Measurements from ENCODE around the gene FARS2. TPM values are rescaled to one million over a fixed set of nuclear protein-coding genes. Genes with fewer than 3 reads are reported as not detected.

Gene FARS2
- total and polyA plus RNA-seq, 2 experiments from 2014 or later = 9.9 to 15.4 TPM

GRCh38 chr6:5659467-5659866 is 398.2 kb downstream of the FARS2 start:
- Histone ChIP-seq H3K36me3 (replicated peaks; ENCODE audit: insufficient read depth, low read depth) (no peaks in the 10 kb centered on the region), H3K4me1 (ENCODE audit: insufficient read depth) (no peaks in the 10 kb centered on the region), H2AFZ (no peak overlapping the region), H3K27me3 (no peaks in the 10 kb centered on the region), H3K4me2 (no peak overlapping the region), H3K9me2 (replicated peaks; ENCODE audit: insufficient read depth) (no peaks in the 10 kb centered on the region), H3K79me2 (no peaks in the 10 kb centered on the region), H3K9me3 (ENCODE audit: low read depth) (no peaks in the 10 kb centered on the region), H4K20me1 (ENCODE audit: insufficient read depth, poor library complexity, severe bottlenecking) (no peaks in the 10 kb centered on the region), H3K4me3 (no peak overlapping the region), H3K27ac (no peak overlapping the region)
- no peak for DNase-seq (ENCODE audit: low spot score)
- TF ChIP-seq CTCF (IDR thresholded peaks at IDR 0.05; ENCODE audit: poor library complexity) = no peak

- Histone ChIP-seq H3K9me2 (replicated peaks; ENCODE audit: insufficient read depth) (no peaks in the 10 kb centered on the region), H3K4me2 (no peak overlapping the region), H3K9me3 (ENCODE audit: low read depth) (no peaks in the 10 kb centered on the region), H3K27ac (no peak overlapping the region), H3K79me2 (no peaks in the 10 kb centered on the region), H2AFZ (no peak overlapping the region), H3K27me3 (no peaks in the 10 kb centered on the region), H4K20me1 (ENCODE audit: insufficient read depth, poor library complexity, severe bottlenecking) (no peaks in the 10 kb centered on the region), H3K36me3 (replicated peaks; ENCODE audit: insufficient read depth, low read depth) (no peaks in the 10 kb centered on the region), H3K4me3 (no peak overlapping the region), H3K4me1 (ENCODE audit: insufficient read depth) (no peaks in the 10 kb centered on the region)
- TF ChIP-seq CTCF (IDR thresholded peaks at IDR 0.05; ENCODE audit: poor library complexity) (no peak), EZH2phosphoT487 (IDR thresholded peaks at IDR 0.05; ENCODE audit: low read depth, severe bottlenecking, unreplicated experiment) (no peak), EZH2 (IDR thresholded peaks at IDR 0.05; ENCODE audit: borderline replicate concordance) (no peak)
- WGBS (ENCODE audit: low lambda C conversion rate, missing lambda C conversion rate) = 73% methylated on average over 5 of the region's 5 CpGs
- DNase-seq (ENCODE audit: low spot score) = no peak
Observed at GRCh38 chr6:5660772-5661171, 399.5 kb downstream of the FARS2 start.

- no peaks in the 10 kb centered on the region for H3K36me3 ChIP-seq (replicated peaks; ENCODE audit: insufficient read depth, low read depth)
- no peak overlapping the region for H2AFZ ChIP-seq
- no peak for TF ChIP-seq CTCF (IDR thresholded peaks at IDR 0.05; ENCODE audit: poor library complexity)
- TF ChIP-seq EZH2 (IDR thresholded peaks at IDR 0.05; ENCODE audit: borderline replicate concordance) = no peak
- no peak for TF ChIP-seq EZH2phosphoT487 (IDR thresholded peaks at IDR 0.05; ENCODE audit: low read depth, severe bottlenecking, unreplicated experiment)
- H3K79me2 ChIP-seq = no peaks in the 10 kb centered on the region
- DNase-seq (ENCODE audit: low spot score) = no peak
- H3K27ac ChIP-seq = no peak overlapping the region
- H3K4me1 ChIP-seq (ENCODE audit: insufficient read depth) = no peaks in the 10 kb centered on the region
- H3K4me3 ChIP-seq = no peak overlapping the region
- no peak overlapping the region for H3K4me2 ChIP-seq
- H3K9me2 ChIP-seq (replicated peaks; ENCODE audit: insufficient read depth) = no peaks in the 10 kb centered on the region
- no peaks in the 10 kb centered on the region for H3K9me3 ChIP-seq (ENCODE audit: low read depth)
- H3K27me3 ChIP-seq = no peaks in the 10 kb centered on the region
- 80% methylated on average over 3 of the region's 3 CpGs for WGBS (ENCODE audit: low lambda C conversion rate, missing lambda C conversion rate)
- no peaks in the 10 kb centered on the region for H4K20me1 ChIP-seq (ENCODE audit: insufficient read depth, poor library complexity, severe bottlenecking)
Observed at GRCh38 chr6:5662797-5663196, 401.5 kb downstream of the FARS2 start.

GRCh38 chr6:5663259-5663658 is 401.9 kb downstream of the FARS2 start:
- 52% methylated on average over 4 of the region's 4 CpGs for WGBS (ENCODE audit: low lambda C conversion rate, missing lambda C conversion rate)
- TF ChIP-seq EZH2phosphoT487 (IDR thresholded peaks at IDR 0.05; ENCODE audit: low read depth, severe bottlenecking, unreplicated experiment) = no peak
- no peak for TF ChIP-seq CTCF (IDR thresholded peaks at IDR 0.05; ENCODE audit: poor library complexity)
- TF ChIP-seq EZH2 (IDR thresholded peaks at IDR 0.05; ENCODE audit: borderline replicate concordance) = no peak
- Histone ChIP-seq H3K79me2 (no peaks in the 10 kb centered on the region), H3K4me2 (no peak overlapping the region), H3K36me3 (replicated peaks; ENCODE audit: insufficient read depth, low read depth) (no peaks in the 10 kb centered on the region), H4K20me1 (ENCODE audit: insufficient read depth, poor library complexity, severe bottlenecking) (no peaks in the 10 kb centered on the region), H3K9me2 (replicated peaks; ENCODE audit: insufficient read depth) (no peaks in the 10 kb centered on the region), H3K27me3 (no peaks in the 10 kb centered on the region), H3K4me1 (ENCODE audit: insufficient read depth) (no peaks in the 10 kb centered on the region), H3K9me3 (ENCODE audit: low read depth) (no peaks in the 10 kb centered on the region), H2AFZ (no peak overlapping the region), H3K27ac (no peak overlapping the region), H3K4me3 (no peak overlapping the region)
- no peak for DNase-seq (ENCODE audit: low spot score)

Measured in hepatocyte (in vitro differentiated cells).